SK-N-SH treated with all-trans-retinoic acid at 6 μM for 48 hours (cell line): ENCODE data around the gene CHMP1A.
"Not testable (repeated sequence)": the region's sequence is repeated elsewhere in the genome, so short reads cannot be mapped to it uniquely, and the experiment has no call there.

ENCODE experiments used
- ATAC-seq: fragments of 200-7000 bp; cut with Tn5 transposase; 3 replicates; pipeline ENCODE4 v1.9.1; 2020; ENCODE audit warnings: mild to moderate bottlenecking, moderate library complexity
- BACH2 ChIP-seq: fragments of 250-450 bp; sonication (Bioruptor Pico); IDR thresholded peaks from 2 replicates; pipeline ENCODE4 v1.9.0; 2021; ENCODE audit warnings: mild to moderate bottlenecking, borderline replicate concordance
- CREB5 ChIP-seq: fragments of 250-450 bp; sonication (Bioruptor Pico); IDR thresholded peaks from 2 replicates; pipeline ENCODE4 v1.5.1; 2020; ENCODE audit warnings: low read depth, mild to moderate bottlenecking, moderate library complexity
- CSDC2 ChIP-seq: fragments of 250-450 bp; sonication (Bioruptor Pico); IDR thresholded peaks from 2 replicates; pipeline ENCODE4 v1.5.0; 2020; ENCODE audit warnings: mild to moderate bottlenecking, moderate library complexity
- CSRNP3 ChIP-seq: fragments of 250-450 bp; sonication (Bioruptor Pico); IDR thresholded peaks from 2 replicates; pipeline ENCODE4 v1.5.1; 2021; ENCODE audit warnings: mild to moderate bottlenecking, moderate library complexity
- ESRRG ChIP-seq: fragments of 250-450 bp; sonication (Bioruptor Pico); IDR thresholded peaks from 2 replicates; pipeline ENCODE4 v1.6.1; 2021; ENCODE audit warnings: mild to moderate bottlenecking
- GLIS3 ChIP-seq: fragments of 250-450 bp; sonication (Bioruptor Pico); IDR thresholded peaks from 2 replicates; pipeline ENCODE4 v1.5.0; 2020; ENCODE audit warnings: mild to moderate bottlenecking, moderate library complexity
- ISL1 ChIP-seq: fragments of 250-450 bp; sonication (Bioruptor Pico); IDR thresholded peaks from 2 replicates; pipeline ENCODE4 v2.1.2; 2022; ENCODE audit warnings: mild to moderate bottlenecking, moderate library complexity
- OSR1 ChIP-seq: fragments of 250-450 bp; sonication (Bioruptor Pico); IDR thresholded peaks from 2 replicates; pipeline ENCODE4 v1.8.0; 2022; ENCODE audit warnings: moderate library complexity, mild to moderate bottlenecking, inconsistent platforms
- PATZ1 ChIP-seq: fragments of 250-450 bp; sonication (Bioruptor Pico); IDR thresholded peaks from 2 replicates; pipeline ENCODE4 v1.8.0; 2020; ENCODE audit warnings: mild to moderate bottlenecking, moderate library complexity, borderline replicate concordance
- POU6F1 ChIP-seq: fragments of 250-450 bp; sonication (Bioruptor Pico); IDR thresholded peaks from 2 replicates; pipeline ENCODE4 v1.8.0; 2021; ENCODE audit warnings: low read depth, mild to moderate bottlenecking, moderate library complexity, borderline replicate concordance
- PPARA ChIP-seq: fragments of 250-450 bp; sonication (Bioruptor Pico); IDR thresholded peaks from 2 replicates; pipeline ENCODE4 v1.5.0; 2020; ENCODE audit warnings: mild to moderate bottlenecking, borderline replicate concordance
- RARB ChIP-seq: fragments of 250-450 bp; sonication (Bioruptor Pico); IDR thresholded peaks from 2 replicates; pipeline ENCODE4 v1.8.0; 2021; ENCODE audit warnings: mild to moderate bottlenecking, moderate library complexity
- SNAI2 ChIP-seq: fragments of 250-450 bp; sonication (Bioruptor Pico); IDR thresholded peaks from 2 replicates; pipeline ENCODE4 v1.5.0; 2020; ENCODE audit warnings: mild to moderate bottlenecking, moderate library complexity
- TCF4 ChIP-seq: fragments of 250-450 bp; sonication (Bioruptor Pico); IDR thresholded peaks from 2 replicates; pipeline ENCODE4 v1.8.0; 2021; ENCODE audit warnings: mild to moderate bottlenecking, moderate library complexity, borderline replicate concordance
- TOX ChIP-seq: fragments of 250-450 bp; sonication (Bioruptor Pico); IDR thresholded peaks from 2 replicates; pipeline ENCODE4 v1.8.0; 2021; ENCODE audit warnings: mild to moderate bottlenecking, moderate library complexity, borderline replicate concordance
- TSHZ2 ChIP-seq: fragments of 250-450 bp; sonication (Bioruptor Pico); IDR thresholded peaks from 2 replicates; pipeline ENCODE4 v1.5.0; 2020; ENCODE audit warnings: mild to moderate bottlenecking, moderate library complexity
- ZC3H10 ChIP-seq: fragments of 250-450 bp; sonication (Bioruptor Pico); IDR thresholded peaks from 2 replicates; pipeline ENCODE4 v1.5.1; 2021; ENCODE audit warnings: mild to moderate bottlenecking, moderate library complexity
- ZFP3 ChIP-seq: fragments of 250-450 bp; sonication (Bioruptor Pico); IDR thresholded peaks from 2 replicates; pipeline ENCODE4 v1.5.0; 2020; ENCODE audit warnings: mild to moderate bottlenecking, moderate library complexity
- ZFP30 ChIP-seq: fragments of 450-650 bp; formaldehyde crosslinking; IDR thresholded peaks from 2 replicates; pipeline ENCODE4 v1.5.0; 2022; ENCODE audit warnings: mild to moderate bottlenecking, moderate library complexity
- ZNF565 ChIP-seq: fragments of 450-650 bp; formaldehyde crosslinking; conservative IDR thresholded peaks from 2 replicates; pipeline ENCODE4 v1.5.0; 2020; ENCODE audit warnings: low read depth, mild to moderate bottlenecking, moderate library complexity
- ZNF70 ChIP-seq: fragments of 450-650 bp; formaldehyde crosslinking; IDR thresholded peaks from 2 replicates; pipeline ENCODE4 v1.5.0; 2020; ENCODE audit warnings: mild to moderate bottlenecking, moderate library complexity

Gene CHMP1A

DNA sequence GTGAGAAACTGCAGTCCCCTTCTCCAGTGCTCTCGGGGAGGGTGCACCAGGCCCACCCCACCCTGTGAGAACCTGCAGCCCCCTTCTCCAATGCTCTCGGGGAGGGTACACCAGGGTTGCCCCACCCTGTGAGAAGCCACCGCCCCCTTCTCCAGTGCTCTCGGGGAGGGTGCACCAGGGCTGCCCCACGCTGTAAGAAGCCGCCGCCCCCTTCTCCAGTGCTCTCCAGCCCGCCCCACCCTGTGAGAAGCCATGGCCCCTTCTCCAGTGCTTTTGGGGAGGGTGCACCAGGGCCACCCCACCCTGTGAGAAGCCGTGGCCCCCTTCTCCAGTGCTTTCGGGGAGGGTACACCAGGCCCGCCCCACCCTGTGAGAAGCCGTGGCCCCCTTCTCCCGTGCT lies 12.2 kb upstream of the CHMP1A start (continued):
- TF ChIP-seq ZNF70 (CRISPR knock-in tag), result no peak
- no peak for TF ChIP-seq ZFP30 (CRISPR knock-in tag)
- no peak for TF ChIP-seq TSHZ2 (CRISPR knock-in tag)
- TF ChIP-seq TCF4 (CRISPR knock-in tag), result no peak
- TF ChIP-seq ZC3H10 (CRISPR knock-in tag), result no peak

GRCh38 chr16:89668790-89669158 lies 11.3 kb upstream of the CHMP1A start:
- TF ChIP-seq PATZ1 (CRISPR knock-in tag), result no peak
- no peak for TF ChIP-seq SNAI2
- no peak for TF ChIP-seq CSDC2 (CRISPR knock-in tag)
- no peak for TF ChIP-seq ESRRG (CRISPR knock-in tag)
- no peak for TF ChIP-seq GLIS3 (CRISPR knock-in tag)
- no peak for TF ChIP-seq TCF4 (CRISPR knock-in tag)
- no peak for TF ChIP-seq BACH2 (CRISPR knock-in tag)
- TF ChIP-seq CREB5 (CRISPR knock-in tag), result no peak
- no peak for TF ChIP-seq POU6F1 (CRISPR knock-in tag)
- no peak for TF ChIP-seq PPARA (CRISPR knock-in tag)
- no peak for TF ChIP-seq CSRNP3 (CRISPR knock-in tag)
- TF ChIP-seq ZC3H10 (CRISPR knock-in tag), result no peak
- TF ChIP-seq OSR1 (CRISPR knock-in tag), result no peak
- no peak for ATAC-seq

GRCh38 chr16:89667633-89668032 lies 10.1 kb upstream of the CHMP1A start:
- TF ChIP-seq ZFP3 (CRISPR knock-in tag) (no peak), CSRNP3 (CRISPR knock-in tag) (no peak), ZNF565 (CRISPR knock-in tag) (no peak), PPARA (CRISPR knock-in tag) (no peak), TOX (CRISPR knock-in tag) (no peak), ISL1 (CRISPR knock-in tag) (no peak), POU6F1 (CRISPR knock-in tag) (no peak), CSDC2 (CRISPR knock-in tag) (no peak), RARB (CRISPR knock-in tag) (no peak)
- no peak for ATAC-seq

DNA sequence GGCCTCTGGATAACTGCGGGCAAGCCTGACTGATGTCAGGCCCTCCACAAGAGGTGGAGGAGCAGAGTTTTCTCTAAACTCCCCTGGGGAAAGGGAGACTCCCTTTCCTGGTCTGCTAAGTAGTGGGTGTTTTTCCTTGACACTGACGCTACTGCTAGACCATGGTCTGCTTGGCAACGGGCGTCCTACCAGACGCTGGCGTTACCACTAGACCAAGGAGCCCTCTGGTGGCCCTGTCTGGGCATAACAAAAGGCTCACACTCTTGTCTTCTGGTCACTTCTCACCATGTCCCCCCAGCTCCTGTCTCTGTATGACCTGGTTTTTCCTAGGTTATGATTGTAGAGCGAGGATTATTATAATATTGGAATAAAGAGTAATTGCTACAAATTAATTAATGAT lies 9.5 kb upstream of the CHMP1A start:
- peak; percentile 44; the same call in 1 of the 3 replicates for ATAC-seq

DNA sequence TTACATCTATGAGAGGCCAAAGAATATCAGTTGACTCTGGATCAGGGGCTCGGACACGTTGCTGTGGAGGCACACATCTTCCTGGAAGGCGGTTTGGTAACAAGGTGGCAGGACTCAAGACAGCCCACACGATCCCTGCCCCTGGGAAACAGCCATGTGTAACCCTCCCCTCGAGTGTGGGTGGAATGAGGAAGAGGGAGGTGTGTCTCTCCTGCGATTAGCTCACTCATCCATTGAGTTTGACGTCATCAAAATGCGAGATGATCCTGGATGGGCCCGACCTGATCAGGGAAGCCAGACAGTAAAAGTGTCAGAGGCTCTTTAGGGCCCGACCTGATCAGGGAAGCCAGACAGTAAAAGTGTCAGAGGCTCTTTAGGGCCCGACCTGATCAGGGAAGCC lies 6.7 kb upstream of the CHMP1A start:
- ATAC-seq, result not testable (repeated sequence)
